Lower leg skin (tissue), 4 donors: ENCODE results near the gene RORC. TPM values are rescaled to one million over a fixed set of nuclear protein-coding genes. Genes with fewer than 3 reads are reported as not detected.
"Not testable (repeated sequence)": the region's sequence is repeated elsewhere in the genome, so short reads cannot be mapped to it uniquely, and the experiment has no call there.

Experiments
- DNase-seq, 2 donors: peaks; one replicate each; pipeline ENCODE4 v3.0.0-alpha.2; 2019; ENCODE audit warnings: low spot score in 2 of 2
- H3K4me3 ChIP-seq: fragments of 200-600 bp; sonication (generic); 2 replicates; pipeline ENCODE4 v1.5.1; 2017; ENCODE audit warnings: mild to moderate bottlenecking, low read depth; ENCODE audit not compliant: poor library complexity, severe bottlenecking
- POLR2A ChIP-seq, 2 donors: fragments of 450-650 bp; IDR thresholded peaks; one replicate each; pipeline ENCODE4 v1.6.1; 2016 to 2017; ENCODE audit warnings: antibody characterized with exemption in 2 of 2, mild to moderate bottlenecking in 1 of 2, moderate library complexity in 1 of 2
- WGBS, 2 donors: methylation state at CpG; one replicate each; pipeline ENCODE4 v1.1.5; 2018; 5-methylcytosine and 5-hydroxymethylcytosine counted together
- intact Hi-C: fragments of 100-400 bp; cut with DNase I; formaldehyde crosslinking; loops from one replicate; pipeline ENCODE4 v1.15.0; 2023; ENCODE audit warnings: low total_unique reads
- total RNA-seq, 4 donors: library from RNA; depleted of rRNA; stranded (reverse); fragments of >200 nt; gene quantifications; one replicate each; pipeline ENCODE4 v1.1.0, GENCODE V29; 2016
- TF ChIP-seq, protein P1 (sequence below), 3 donors: fragments of 450-650 bp; IDR thresholded peaks; one replicate each; pipeline ENCODE4 v1.5.1; 2016; ENCODE audit warnings: antibody characterized with exemption in 3 of 3, mild to moderate bottlenecking in 3 of 3, moderate library complexity in 2 of 3

The RORC gene
- total RNA-seq, 4 donors from 2014 or later, result 33.6 to 83.2 (median 58.2) TPM

DNA sequence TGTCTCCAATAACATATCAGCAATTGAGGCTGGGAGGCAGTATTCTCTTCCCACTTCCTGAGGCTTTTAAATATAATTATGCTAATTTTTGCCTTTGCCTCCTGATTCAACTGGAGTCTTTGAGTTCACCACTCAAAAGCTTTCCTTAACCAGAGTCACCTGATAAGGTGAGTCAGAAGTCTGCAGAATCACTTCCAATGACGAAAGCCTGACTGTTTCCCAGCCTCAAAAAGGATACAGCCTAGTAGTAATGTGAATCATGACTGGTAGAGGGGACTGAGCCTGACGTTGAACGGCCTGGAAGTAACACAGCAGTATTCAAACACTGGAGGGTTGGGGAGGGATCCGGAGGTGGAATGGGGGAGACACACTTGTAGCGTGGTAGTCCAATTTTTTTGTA is 57.9 kb downstream of the RORC start:
- WGBS, 2 donors, result 50 to 51% methylated on average over 5 of the region's 5 CpGs
- H3K4me3 ChIP-seq, result no peak overlapping the region
- intact Hi-C loops, result no loop called here
- DNase-seq, result no peak
- TF ChIP-seq POLR2A (IDR thresholded peaks at IDR 0.05), result no peak
- TF ChIP-seq, protein P1, sequence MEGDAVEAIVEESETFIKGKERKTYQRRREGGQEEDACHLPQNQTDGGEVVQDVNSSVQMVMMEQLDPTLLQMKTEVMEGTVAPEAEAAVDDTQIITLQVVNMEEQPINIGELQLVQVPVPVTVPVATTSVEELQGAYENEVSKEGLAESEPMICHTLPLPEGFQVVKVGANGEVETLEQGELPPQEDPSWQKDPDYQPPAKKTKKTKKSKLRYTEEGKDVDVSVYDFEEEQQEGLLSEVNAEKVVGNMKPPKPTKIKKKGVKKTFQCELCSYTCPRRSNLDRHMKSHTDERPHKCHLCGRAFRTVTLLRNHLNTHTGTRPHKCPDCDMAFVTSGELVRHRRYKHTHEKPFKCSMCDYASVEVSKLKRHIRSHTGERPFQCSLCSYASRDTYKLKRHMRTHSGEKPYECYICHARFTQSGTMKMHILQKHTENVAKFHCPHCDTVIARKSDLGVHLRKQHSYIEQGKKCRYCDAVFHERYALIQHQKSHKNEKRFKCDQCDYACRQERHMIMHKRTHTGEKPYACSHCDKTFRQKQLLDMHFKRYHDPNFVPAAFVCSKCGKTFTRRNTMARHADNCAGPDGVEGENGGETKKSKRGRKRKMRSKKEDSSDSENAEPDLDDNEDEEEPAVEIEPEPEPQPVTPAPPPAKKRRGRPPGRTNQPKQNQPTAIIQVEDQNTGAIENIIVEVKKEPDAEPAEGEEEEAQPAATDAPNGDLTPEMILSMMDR (IDR thresholded peaks at IDR 0.05), result no peak

DNA sequence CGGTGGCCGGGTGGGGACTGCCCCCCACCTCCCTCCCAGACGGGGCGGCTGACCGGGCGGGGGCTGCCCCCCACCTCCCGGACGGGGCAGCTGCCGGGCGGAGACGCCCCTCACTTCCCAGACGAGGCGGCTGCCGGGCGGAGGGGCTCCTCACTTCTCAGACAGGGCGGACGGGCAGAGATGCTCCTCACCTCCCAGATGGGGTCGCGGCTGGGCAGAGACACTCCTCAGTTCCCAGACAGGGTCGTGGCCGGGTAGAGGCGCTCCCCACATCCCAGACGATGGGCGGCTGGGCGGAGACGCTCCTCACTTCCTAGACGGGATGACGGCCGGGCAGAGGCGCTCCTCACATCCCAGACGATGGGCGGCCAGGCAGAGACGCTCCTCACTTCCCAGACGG is 62.3 kb downstream of the RORC start:
- H3K4me3 ChIP-seq, DNase-seq, intact Hi-C loops: not testable (repeated sequence)
- 91 to 92% methylated on average over 22 to 23 of the region's 34 CpGs for WGBS, 2 donors

DNA sequence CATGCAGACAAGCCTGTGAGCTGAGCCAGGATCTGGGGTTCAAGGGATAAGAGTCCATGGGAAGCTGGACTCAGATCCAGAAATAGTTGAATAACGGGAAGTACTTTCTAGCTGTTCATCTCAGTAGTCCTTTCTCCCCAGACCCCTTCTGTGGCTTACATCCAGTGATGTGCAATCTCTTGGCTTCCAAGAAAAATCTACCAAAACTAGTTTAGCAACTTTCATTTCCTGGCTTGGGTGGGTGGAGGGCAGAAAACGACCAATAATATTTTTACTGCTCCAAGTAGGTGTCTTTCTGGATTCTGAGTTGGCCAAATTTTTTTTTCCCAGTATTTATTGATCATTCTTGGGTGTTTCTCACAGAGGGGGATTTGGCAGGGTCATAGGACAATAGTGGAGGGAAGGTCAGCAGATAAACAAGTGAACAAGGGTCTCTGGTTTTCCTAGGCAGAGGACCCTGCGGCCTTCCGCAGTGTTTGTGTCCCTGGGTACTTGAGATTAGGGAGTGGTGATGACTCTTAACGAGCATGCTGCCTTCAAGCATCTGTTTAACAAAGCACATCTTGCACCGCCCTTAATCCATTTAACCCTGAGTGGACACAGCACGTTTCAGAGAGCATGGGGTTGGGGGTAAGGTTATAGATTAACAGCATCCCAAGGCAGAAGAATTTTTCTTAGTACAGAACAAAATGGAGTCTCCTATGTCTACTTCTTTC is 63.1 kb downstream of the RORC start:
- intact Hi-C loops, H3K4me3 ChIP-seq, DNase-seq: not testable (repeated sequence)
- 25 to 35% methylated on average over 2 to 3 of the region's 7 CpGs for WGBS, 2 donors

DNA sequence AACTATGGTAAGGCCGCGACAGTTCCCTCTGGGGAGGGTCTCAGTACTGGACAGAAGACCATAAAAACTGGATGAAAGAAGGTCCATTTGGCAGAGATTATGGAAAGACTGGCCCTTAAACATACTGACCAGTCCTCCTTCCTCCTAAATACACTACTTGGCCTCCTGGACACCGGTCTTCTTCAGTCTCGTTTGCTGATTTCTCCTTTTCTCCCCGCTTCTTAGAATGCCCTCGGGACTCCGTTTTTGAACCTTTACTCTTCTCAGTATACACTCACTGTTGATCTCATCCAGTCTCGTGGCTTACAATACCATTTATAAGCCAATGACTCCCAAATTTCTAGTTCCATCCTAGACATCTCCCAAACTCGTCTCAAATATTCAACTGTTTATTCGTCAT is 67.6 kb downstream of the RORC start:
- DNase-seq, result no peak
- 52 to 60% methylated on average over 10 of the region's 10 CpGs for WGBS, 2 donors
- intact Hi-C loops, result no loop called here
- no peak overlapping the region for H3K4me3 ChIP-seq
- TF ChIP-seq, protein P1 (IDR thresholded peaks at IDR 0.05), result no peak
- TF ChIP-seq POLR2A (IDR thresholded peaks at IDR 0.05), result no peak

GRCh38 chr1:151762941-151763921 is 68.4 kb downstream of the RORC start, which contains the start of gene MRPL9:
TSS of gene MRPL9 (minus strand) at chr1:151763496. CDS start at chr1:151763479, 17 bp downstream.
- intact Hi-C loops, result no loop called here
- peak; percentile 67 to 94 for DNase-seq
- peak within 1 kb of the TSS; percentile 81 for H3K4me3 ChIP-seq
- TF ChIP-seq POLR2A (IDR thresholded peaks at IDR 0.05), result no peak
- TF ChIP-seq, protein P1 (IDR thresholded peaks at IDR 0.05), result no peak
- WGBS, 2 donors, result 0 to 1% methylated on average over 62 to 66 of the region's 68 CpGs

- DNase-seq, result no peak
- no peak for TF ChIP-seq POLR2A (IDR thresholded peaks at IDR 0.05)
- TF ChIP-seq, protein P1 (IDR thresholded peaks at IDR 0.05), result no peak
- 90 to 93% methylated on average over 7 of the region's 7 CpGs for WGBS, 2 donors
- intact Hi-C loops, result no loop called here
- H3K4me3 ChIP-seq, result no peak overlapping the region
Measured at GRCh38 chr1:151760597-151761385, 70.8 kb downstream of the RORC start.
